B cell (primary cell): ENCODE measurements around the gene CFAP54.

ENCODE experiments used
- EZH2 ChIP-seq: IDR thresholded peaks from 2 replicates; pipeline ENCODE4 v1.6.1; 2012; ENCODE audit warnings: borderline replicate concordance, low read depth, mild to moderate bottlenecking, moderate library complexity, low read length; ENCODE audit not compliant: insufficient read depth, poor library complexity, severe bottlenecking
- TF ChIP-seq, protein P1 (sequence below): fragments of 200-600 bp; IDR thresholded peaks from one replicate; pipeline ENCODE4 v1.8.0; 2022; ENCODE audit warnings: antibody characterized with exemption, mild to moderate bottlenecking

DNA sequence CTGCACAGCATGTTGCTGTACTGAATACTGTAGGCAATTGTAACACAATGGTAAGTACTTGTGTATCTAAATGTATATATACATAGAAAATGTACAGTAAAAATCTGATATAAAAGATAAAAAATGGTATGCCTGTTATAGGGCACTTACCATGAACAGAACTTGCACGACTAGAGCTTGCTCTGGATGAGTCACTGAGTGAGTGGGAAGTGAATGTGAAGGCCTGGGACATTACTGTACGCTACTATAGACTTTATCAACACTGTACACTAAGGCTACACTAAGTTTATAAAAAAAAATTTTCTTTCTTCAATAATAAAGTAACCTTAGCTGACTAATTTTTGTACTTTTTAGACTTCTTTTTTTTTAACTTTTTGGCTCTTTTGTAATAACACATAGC lies 393.5 kb downstream of the CFAP54 start:
- TF ChIP-seq EZH2, result no peak
- TF ChIP-seq, protein P1, sequence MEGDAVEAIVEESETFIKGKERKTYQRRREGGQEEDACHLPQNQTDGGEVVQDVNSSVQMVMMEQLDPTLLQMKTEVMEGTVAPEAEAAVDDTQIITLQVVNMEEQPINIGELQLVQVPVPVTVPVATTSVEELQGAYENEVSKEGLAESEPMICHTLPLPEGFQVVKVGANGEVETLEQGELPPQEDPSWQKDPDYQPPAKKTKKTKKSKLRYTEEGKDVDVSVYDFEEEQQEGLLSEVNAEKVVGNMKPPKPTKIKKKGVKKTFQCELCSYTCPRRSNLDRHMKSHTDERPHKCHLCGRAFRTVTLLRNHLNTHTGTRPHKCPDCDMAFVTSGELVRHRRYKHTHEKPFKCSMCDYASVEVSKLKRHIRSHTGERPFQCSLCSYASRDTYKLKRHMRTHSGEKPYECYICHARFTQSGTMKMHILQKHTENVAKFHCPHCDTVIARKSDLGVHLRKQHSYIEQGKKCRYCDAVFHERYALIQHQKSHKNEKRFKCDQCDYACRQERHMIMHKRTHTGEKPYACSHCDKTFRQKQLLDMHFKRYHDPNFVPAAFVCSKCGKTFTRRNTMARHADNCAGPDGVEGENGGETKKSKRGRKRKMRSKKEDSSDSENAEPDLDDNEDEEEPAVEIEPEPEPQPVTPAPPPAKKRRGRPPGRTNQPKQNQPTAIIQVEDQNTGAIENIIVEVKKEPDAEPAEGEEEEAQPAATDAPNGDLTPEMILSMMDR, result no peak
